ENCODE measurements around the gene GAS2. TPM values are rescaled to one million over a fixed set of nuclear protein-coding genes. Genes with fewer than 3 reads are reported as not detected.

GAS2 gene
- total RNA-seq, 1 experiment from 2014 or later, result 2.8 TPM

- Histone ChIP-seq H2AFZ (no peak overlapping the region), H3K9me2 (ENCODE audit: insufficient read depth) (no peaks in the 10 kb centered on the region), H3K9me3 (ENCODE audit: insufficient read depth, low read depth) (no peaks in the 10 kb centered on the region), H3K79me2 (ENCODE audit: low read depth) (no peaks in the 10 kb centered on the region), H4K20me1 (ENCODE audit: insufficient read depth) (no peaks in the 10 kb centered on the region), H3K4me2 (no peak overlapping the region), H3K27me3 (ENCODE audit: insufficient read depth, low read depth) (no peaks in the 10 kb centered on the region), H3K36me3 (ENCODE audit: low read depth) (no peaks in the 10 kb centered on the region), H3K4me3 (no peak overlapping the region), H3K4me1 (replicated peaks; ENCODE audit: insufficient read depth) (no peaks in the 10 kb centered on the region), H3F3A (ENCODE audit: insufficient read depth, low read depth) (no peaks in the 10 kb centered on the region), H3K27ac (no peak overlapping the region)
- intact Hi-C loops (cut with micrococcal nuclease; ENCODE audit: unreplicated experiment), result no loop called here
- POLR2A ChIA-PET (ENCODE audit: unreplicated experiment), result no interaction called here
- BruUV-seq (replicated peaks), result no TSS peak
- CTCF ChIA-PET, result no interaction called here
- no peak for DNase-seq
- TF ChIP-seq EZH2 (IDR thresholded peaks at IDR 0.05; ENCODE audit: low read depth) (no peak), CTCF (conservative IDR thresholded peaks at IDR 0.05) (no peak)
These were observed 49.6 kb downstream of the GAS2 start for GRCh38 chr11:22715971-22716370.

- TF ChIP-seq CTCF (conservative IDR thresholded peaks at IDR 0.05) (no peak), EZH2 (IDR thresholded peaks at IDR 0.05; ENCODE audit: low read depth) (no peak)
- POLR2A ChIA-PET (ENCODE audit: unreplicated experiment), result no interaction called here
- no peaks in the 10 kb centered on the region for H3K79me2 ChIP-seq (ENCODE audit: low read depth)
- H3K27ac ChIP-seq, result no peak overlapping the region
- no peak for DNase-seq
- BruUV-seq (replicated peaks), result no TSS peak
- H3K4me2 ChIP-seq, result no peak overlapping the region
- no peaks in the 10 kb centered on the region for H3F3A ChIP-seq (ENCODE audit: insufficient read depth, low read depth)
- no peaks in the 10 kb centered on the region for H3K4me1 ChIP-seq (replicated peaks; ENCODE audit: insufficient read depth)
- intact Hi-C loops (cut with micrococcal nuclease; ENCODE audit: unreplicated experiment), result no loop called here
- no peaks in the 10 kb centered on the region for H3K9me3 ChIP-seq (ENCODE audit: insufficient read depth, low read depth)
- H3K36me3 ChIP-seq (ENCODE audit: low read depth), result no peaks in the 10 kb centered on the region
- H3K4me3 ChIP-seq, result no peak overlapping the region
- H4K20me1 ChIP-seq (ENCODE audit: insufficient read depth), result no peaks in the 10 kb centered on the region
- H3K27me3 ChIP-seq (ENCODE audit: insufficient read depth, low read depth), result no peaks in the 10 kb centered on the region
- no peaks in the 10 kb centered on the region for H3K9me2 ChIP-seq (ENCODE audit: insufficient read depth)
- no peak overlapping the region for H2AFZ ChIP-seq
- CTCF ChIA-PET, result no interaction called here
These were observed 54.0 kb downstream of the GAS2 start for GRCh38 chr11:22720457-22720856.

GRCh38 chr11:22723274-22723673 lies 56.9 kb downstream of the GAS2 start:
- H3K4me3 ChIP-seq, result no peak overlapping the region
- TF ChIP-seq EZH2 (IDR thresholded peaks at IDR 0.05; ENCODE audit: low read depth), result no peak
- no peak for TF ChIP-seq CTCF (conservative IDR thresholded peaks at IDR 0.05)
- CTCF ChIA-PET, result no interaction called here
- H3K79me2 ChIP-seq (ENCODE audit: low read depth), result no peaks in the 10 kb centered on the region
- no TSS peak for BruUV-seq (replicated peaks)
- H3K4me2 ChIP-seq, result no peak overlapping the region
- H3F3A ChIP-seq (ENCODE audit: insufficient read depth, low read depth), result no peaks in the 10 kb centered on the region
- no peak for DNase-seq
- POLR2A ChIA-PET (ENCODE audit: unreplicated experiment), result no interaction called here
- H3K4me1 ChIP-seq (replicated peaks; ENCODE audit: insufficient read depth), result no peaks in the 10 kb centered on the region
- H3K27me3 ChIP-seq (ENCODE audit: insufficient read depth, low read depth), result no peaks in the 10 kb centered on the region
- H4K20me1 ChIP-seq (ENCODE audit: insufficient read depth), result no peaks in the 10 kb centered on the region
- no peak overlapping the region for H3K27ac ChIP-seq
- H3K9me2 ChIP-seq (ENCODE audit: insufficient read depth), result no peaks in the 10 kb centered on the region
- H3K9me3 ChIP-seq (ENCODE audit: insufficient read depth, low read depth), result no peaks in the 10 kb centered on the region; the same call in 1 of the 2 replicates
- H3K36me3 ChIP-seq (ENCODE audit: low read depth), result no peaks in the 10 kb centered on the region
- intact Hi-C loops (cut with micrococcal nuclease; ENCODE audit: unreplicated experiment), result no loop called here
- no peak overlapping the region for H2AFZ ChIP-seq

All from PC-9 (cell line).